K562 (cell line): ENCODE measurements around the gene SLX4IP.

Source experiments
- BRCA1 ChIP-seq, 2 experiments: fragments of 450-650 bp in 1 of 2; sonication (generic) in 1 of 2; formaldehyde crosslinking in 1 of 2; IDR thresholded peaks; 2 replicates each; pipeline versions ENCODE4 v1.5.0 to v1.6.1; 2017 to 2020; ENCODE audit warnings: mild to moderate bottlenecking in 1 of 2, missing genetic modification reagents in 1 of 2
- CHD4 ChIP-seq: fragments of 200-600 bp; sonication (generic); IDR thresholded peaks from 3 replicates; pipeline ENCODE4 v1.6.1; 2012; ENCODE audit warnings: low read depth, mild to moderate bottlenecking, mixed read lengths, low read length, inconsistent platforms; ENCODE audit not compliant: insufficient read depth, insufficient replicate concordance, poor library complexity, severe bottlenecking
- MAFK ChIP-seq: IDR thresholded peaks from 2 replicates; pipeline ENCODE4 v1.6.1; 2011; ENCODE audit warnings: low read length, improper control_type of control experiment
- POLR2AphosphoS2 ChIP-seq: IDR thresholded peaks from 2 replicates; pipeline ENCODE4 v1.6.1; 2012; ENCODE audit warnings: low read length, improper control_type of control experiment
- SP2 ChIP-seq: IDR thresholded peaks from 2 replicates; pipeline ENCODE4 v1.6.1; 2011; ENCODE audit warnings: mild to moderate bottlenecking, low read depth, low read length, moderate library complexity; ENCODE audit not compliant: poor library complexity, severe bottlenecking; ENCODE audit errors: extremely low read depth
- ZNF785 ChIP-seq: fragments of 250-450 bp; sonication (Bioruptor Pico); IDR thresholded peaks from 2 replicates; pipeline ENCODE4 v1.4.0; 2020; ENCODE audit warnings: mild to moderate bottlenecking
- TF ChIP-seq, protein P1 (sequence below), 3 experiments: IDR thresholded peaks in 2 of 3; conservative IDR thresholded peaks in 1 of 3; 2 replicates each; pipeline ENCODE4 v1.5.1; 2011 to 2012; ENCODE audit warnings: low read length in 3 of 3, mild to moderate bottlenecking in 3 of 3, control low read depth in 2 of 3, improper control_type of control experiment in 1 of 3, inconsistent platforms in 1 of 3, low read depth in 1 of 3, mixed read lengths in 1 of 3, moderate library complexity in 1 of 3; ENCODE audit not compliant: insufficient read depth in 2 of 3

- TF ChIP-seq MAFK (no peak), BRCA1 (IDR thresholded peaks at IDR 0.05) (no peak), BRCA1 (CRISPR knock-in tag; IDR thresholded peaks at IDR 0.05) (no peak), CHD4 (no peak), ZNF785 (CRISPR knock-in tag) (no peak), POLR2AphosphoS2 (no peak), SP2 (no peak)
- TF ChIP-seq, protein P1, sequence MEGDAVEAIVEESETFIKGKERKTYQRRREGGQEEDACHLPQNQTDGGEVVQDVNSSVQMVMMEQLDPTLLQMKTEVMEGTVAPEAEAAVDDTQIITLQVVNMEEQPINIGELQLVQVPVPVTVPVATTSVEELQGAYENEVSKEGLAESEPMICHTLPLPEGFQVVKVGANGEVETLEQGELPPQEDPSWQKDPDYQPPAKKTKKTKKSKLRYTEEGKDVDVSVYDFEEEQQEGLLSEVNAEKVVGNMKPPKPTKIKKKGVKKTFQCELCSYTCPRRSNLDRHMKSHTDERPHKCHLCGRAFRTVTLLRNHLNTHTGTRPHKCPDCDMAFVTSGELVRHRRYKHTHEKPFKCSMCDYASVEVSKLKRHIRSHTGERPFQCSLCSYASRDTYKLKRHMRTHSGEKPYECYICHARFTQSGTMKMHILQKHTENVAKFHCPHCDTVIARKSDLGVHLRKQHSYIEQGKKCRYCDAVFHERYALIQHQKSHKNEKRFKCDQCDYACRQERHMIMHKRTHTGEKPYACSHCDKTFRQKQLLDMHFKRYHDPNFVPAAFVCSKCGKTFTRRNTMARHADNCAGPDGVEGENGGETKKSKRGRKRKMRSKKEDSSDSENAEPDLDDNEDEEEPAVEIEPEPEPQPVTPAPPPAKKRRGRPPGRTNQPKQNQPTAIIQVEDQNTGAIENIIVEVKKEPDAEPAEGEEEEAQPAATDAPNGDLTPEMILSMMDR (IDR thresholded peaks at IDR 0.05 in 2 of 3, conservative IDR thresholded peaks at IDR 0.05 in 1 of 3; ENCODE audit: insufficient read depth in 2 of 3, low read depth in 1 of 3, low read length in 3 of 3): no peak
Measured at GRCh38 chr20:10635476-10636208, 200.5 kb downstream of the SLX4IP start.
